GM18517 (cell line): ENCODE data around the gene EIF3D.

Experiments
- ATAC-seq: cut with Tn5 transposase; IDR thresholded peaks from one replicate; pipeline ENCODE4 v1.9.1; 2021; ENCODE audit warnings: mild to moderate bottlenecking, moderate library complexity; ENCODE audit not compliant: unreplicated experiment

Gene EIF3D

DNA sequence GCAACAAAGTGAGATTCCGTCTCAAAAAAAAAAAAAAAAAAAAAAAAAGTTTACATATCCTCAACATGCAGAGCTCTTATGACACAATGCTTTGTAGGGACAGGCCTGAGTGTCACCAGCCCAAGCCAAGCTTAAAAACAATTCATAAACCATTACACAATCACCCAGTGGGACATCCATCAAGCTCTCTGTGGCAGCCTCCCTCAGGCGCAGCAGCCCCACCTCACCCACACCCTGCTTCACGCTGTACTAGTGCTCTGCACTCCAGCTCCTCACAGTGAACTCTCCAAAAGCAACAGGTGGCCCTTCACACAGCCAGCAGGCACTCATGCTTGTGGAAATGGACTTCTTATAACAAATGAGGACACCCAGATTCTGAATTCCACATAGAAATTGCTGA, 18.6 kb downstream of the EIF3D start:
- no peak for ATAC-seq

- no peak for ATAC-seq
Observed at GRCh38 chr22:36507518-36508010, 21.4 kb downstream of the EIF3D start.

GRCh38 chr22:36506637-36507517, 22.1 kb downstream of the EIF3D start, which contains the start of gene FOXRED2:
Gene FOXRED2, minus strand, starts transcription at chr22:36507040. Its CDS starts 618 bp downstream, at chr22:36506422.
- peak; percentile 56 for ATAC-seq

DNA sequence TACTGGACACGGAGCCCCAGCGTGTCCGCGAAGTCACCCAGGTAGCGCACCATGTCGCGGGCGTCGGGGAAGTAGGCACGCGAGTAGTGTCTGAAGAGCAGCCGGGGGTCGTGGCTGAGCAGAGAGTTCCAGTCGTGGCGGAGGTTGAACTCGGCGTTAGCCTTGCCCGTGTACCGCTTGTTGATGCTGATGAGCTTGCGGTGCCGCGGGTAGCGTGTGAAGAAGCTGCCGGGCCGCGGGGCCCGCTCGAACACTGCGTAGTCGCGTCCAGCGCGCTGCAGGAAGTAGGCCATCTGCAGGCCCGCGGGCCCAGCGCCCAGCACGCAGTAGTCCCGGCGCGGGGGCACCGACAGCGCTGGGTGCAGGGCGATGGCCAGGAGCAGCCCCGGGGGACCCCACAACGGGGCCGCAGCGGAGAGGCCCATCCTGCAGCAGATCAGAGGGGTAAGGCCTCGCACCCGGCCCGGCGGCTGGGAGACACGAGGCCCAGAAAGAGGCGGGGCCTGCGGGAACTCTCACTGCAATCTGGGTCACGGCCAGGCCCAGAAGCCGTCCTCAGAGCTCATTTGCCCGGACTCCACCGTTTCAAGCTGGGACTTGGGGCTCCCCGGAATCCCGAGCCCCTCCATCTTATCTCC, 22.8 kb downstream of the EIF3D start:
- no peak for ATAC-seq

GRCh38 chr22:36497910-36498665, 30.9 kb downstream of the EIF3D start:
- no peak for ATAC-seq

GRCh38 chr22:36493690-36494110, 35.3 kb downstream of the EIF3D start:
- peak; percentile 52 for ATAC-seq

GRCh38 chr22:36492109-36492508, 36.9 kb downstream of the EIF3D start:
- ATAC-seq = no peak

DNA sequence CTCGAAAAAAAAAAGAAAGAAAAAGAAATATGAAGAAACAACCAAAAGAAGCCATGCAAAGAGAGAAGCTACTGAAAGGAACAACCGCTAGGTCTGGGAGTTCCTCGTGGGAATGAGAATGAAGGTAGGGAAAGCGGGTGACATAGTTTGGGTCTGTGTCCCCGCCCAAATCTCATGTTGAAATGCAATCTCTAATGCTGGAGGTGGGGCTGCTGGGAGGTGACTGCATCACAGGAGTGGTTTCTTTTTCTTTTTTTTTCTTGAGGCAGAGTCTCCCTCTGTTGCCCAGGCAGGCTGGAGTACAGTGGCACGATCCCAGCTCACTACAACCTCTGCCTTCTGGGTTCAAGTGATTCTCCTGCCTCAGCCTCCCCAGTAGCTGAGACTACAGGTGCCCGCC, 37.8 kb downstream of the EIF3D start:
- ATAC-seq = no peak

DNA sequence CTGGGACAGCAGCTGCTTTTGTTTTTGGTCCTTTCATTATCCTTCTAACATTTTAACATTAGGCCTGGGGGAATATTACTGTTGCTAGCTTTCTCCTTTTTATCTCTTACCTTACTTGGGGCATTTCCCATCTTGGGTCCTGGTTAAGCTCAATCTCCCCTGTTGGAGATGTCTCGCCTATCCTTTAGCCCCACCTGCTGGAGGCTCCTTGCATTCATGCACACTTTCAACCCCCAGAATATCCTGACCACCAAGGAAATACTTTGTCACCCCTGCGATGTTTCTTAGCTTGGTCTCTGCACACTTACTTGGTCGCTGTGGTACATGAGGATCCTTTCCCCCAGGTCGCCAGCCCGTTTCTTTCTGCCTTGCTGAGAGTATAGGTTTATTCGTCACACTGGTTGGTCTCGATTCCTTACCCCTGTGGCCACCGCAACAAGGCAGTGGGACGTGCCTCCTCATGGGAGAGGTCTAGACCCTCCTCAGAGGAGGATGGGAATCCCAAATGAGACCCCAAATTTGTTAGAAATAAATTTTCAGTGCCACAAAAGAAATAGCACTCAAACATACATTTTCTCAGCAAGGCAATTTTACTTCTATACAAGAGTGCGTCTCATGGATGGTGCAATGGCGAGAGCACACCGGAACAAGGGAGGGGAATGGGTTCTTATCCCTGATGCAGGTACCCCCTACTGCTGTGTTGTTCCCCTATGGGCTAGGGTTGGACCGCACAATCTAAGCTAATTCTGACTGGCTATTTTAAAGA, 42.2 kb downstream of the EIF3D start:
- ATAC-seq = no peak

DNA sequence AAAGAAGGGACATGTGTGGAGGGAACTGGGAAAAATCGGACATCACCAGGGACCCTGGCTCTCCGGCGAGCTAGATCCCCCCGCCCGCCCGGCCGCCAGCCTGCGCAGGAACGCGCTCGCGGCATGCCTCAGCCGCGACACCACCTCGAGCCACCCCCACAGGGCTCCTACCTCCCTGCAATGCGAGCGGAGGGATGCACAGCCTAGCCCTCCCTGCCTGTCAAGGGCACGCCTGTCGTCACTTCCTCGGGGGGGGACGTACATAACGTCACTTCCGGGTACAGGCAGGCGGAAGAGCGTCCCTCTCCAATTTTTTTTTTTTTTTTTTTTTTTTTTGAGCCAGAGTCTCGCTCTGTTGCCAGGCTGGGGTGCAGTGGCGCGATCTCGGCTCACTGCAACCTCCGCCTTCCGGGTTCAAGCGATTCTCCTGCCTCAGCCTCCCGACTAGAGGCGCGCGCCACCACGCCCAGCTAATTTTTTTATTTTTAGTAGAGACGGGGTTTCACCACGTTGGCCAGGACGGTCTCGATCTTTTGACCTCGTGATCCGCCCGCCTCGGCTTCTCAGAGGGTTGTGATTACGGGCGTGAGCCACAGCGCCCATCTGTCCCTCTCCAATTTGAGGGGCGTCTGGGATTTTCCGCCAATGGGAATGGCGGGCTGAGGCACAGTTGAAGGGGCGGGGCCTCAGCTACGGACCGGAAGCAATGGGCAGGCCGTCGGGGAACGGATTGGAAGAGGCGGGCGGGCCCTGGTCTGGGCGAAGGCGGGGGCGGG, 47.4 kb downstream of the EIF3D start, which contains the start of gene TXN2:
Gene TXN2 (minus strand): TSS at position 248 of the 776 bp plus-strand sequence. CDS start 803 bp downstream, outside the sequence.
- ATAC-seq = peak; percentile 80

DNA sequence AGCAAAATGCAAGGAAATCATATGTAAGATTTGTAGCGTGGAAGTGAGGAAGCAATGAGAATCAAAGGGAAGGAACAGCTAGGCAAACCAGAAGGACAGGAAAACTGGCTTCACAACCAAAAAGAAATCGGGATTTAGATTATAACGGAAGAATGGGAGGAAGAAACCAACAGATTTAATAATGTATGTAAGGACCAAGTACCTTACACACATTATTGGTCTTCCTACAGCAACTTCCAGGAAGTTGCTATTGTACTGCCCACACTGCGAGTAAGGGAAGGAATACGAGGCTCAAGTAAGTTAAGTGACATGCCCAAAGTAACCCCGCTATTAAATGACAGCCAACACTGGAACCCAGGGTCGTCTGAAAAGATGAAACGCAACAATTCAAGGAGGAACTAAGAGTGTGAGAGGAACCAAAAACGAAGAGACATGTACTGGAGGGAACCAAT, 48.0 kb downstream of the EIF3D start:
- ATAC-seq = no peak

DNA sequence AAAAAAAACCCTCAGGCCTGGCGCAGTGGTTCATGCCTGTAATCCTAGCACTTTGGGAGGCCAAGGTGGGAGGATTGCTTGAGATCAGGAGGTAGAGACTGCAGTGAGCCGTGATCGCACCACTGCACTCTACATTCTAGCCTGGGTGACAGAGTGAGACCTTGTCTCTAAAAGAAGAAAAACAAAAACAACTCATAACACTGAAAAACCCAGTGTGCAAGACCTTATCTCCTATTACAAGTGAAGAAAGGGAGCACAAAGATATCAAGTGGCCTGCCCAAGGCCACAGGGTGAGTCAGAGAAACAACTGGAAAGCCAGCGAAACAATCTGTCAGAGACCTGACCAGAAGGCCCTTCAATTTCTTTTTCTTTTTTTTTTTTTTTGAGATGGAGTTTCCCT, 50.0 kb downstream of the EIF3D start:
- no peak for ATAC-seq

GRCh38 chr22:36475341-36475740, 53.6 kb downstream of the EIF3D start:
- ATAC-seq = no peak

- ATAC-seq = no peak
Observed at GRCh38 chr22:36472689-36473088, 56.3 kb downstream of the EIF3D start.

- ATAC-seq = no peak
Observed at GRCh38 chr22:36471341-36471821, 57.6 kb downstream of the EIF3D start.

DNA sequence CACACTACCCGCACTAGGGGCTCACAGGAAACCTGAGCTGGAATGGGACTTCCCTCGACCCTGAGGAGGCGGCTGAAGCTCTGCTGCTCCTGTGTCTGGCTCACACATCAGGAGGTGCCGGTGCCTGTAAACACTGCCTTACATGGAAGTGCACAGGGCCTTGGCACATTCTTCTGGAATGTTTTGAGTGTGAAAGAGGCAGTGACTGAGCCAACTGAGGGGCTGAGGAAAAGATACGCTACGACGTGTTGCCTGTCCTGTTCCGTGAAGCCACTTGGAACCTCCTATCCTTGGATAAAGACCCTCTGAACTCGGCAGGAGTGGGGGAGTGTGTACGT, 58.0 kb downstream of the EIF3D start:
- ATAC-seq = no peak

DNA sequence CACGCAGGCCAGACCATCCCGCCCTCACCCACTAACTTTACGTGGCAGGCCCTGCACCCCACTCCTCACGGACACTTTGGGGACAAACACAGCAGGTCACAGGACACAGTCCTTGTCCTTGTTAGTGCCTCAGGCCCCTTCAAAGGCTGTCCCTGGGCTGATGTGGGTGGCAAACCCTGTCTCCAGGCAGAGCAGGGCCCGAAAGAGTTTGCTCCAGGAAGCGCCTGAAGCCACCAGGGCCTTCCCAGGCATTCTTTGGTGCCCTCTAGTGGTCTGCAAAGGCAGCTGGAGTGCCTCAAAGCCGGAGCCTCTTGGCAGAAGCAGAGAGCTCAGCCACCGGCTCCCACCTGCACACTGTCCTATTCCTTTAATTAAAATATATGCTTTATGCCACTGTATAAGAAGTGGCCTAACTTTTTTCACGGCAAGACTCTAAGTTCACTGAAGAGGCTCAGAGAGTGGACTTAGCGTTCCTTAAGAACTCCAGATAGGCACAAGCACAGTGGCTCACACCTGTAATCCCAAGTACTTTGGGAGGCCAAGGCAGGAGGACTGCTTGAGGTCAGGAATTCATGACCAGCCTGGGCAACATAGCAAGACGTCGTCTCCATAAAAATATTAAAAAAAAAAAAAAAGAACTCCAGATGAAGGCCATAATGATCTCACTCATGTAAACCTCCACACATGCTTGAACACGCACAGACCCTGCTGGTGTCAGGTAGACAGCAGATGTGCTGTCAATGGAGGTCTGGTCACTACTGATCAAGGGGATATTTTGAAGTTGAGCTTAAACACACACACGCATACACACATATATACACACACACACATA, 58.6 kb downstream of the EIF3D start:
- no peak for ATAC-seq

- ATAC-seq = no peak
Observed at GRCh38 chr22:36469094-36469710, 59.8 kb downstream of the EIF3D start.
